Brain microvascular endothelial cell (primary cell): Measurements from ENCODE around the gene RCAN2.

Experiments
- DNase-seq: peaks from one replicate; pipeline ENCODE4 v3.0.0-alpha.2; 2020
- H3K27ac ChIP-seq: fragments of 250-450 bp; sonication (Bioruptor Pico); 2 replicates; pipeline ENCODE4 v1.5.1; 2020; ENCODE audit warnings: mild to moderate bottlenecking, moderate library complexity
- H3K27me3 ChIP-seq: fragments of 250-450 bp; sonication (Bioruptor Pico); replicated peaks from 2 replicates; pipeline ENCODE4 v1.5.1; 2020; ENCODE audit warnings: mild to moderate bottlenecking
- H3K36me3 ChIP-seq: fragments of 250-450 bp; sonication (Bioruptor Pico); replicated peaks from 2 replicates; pipeline ENCODE4 v1.5.1; 2020; ENCODE audit warnings: mild to moderate bottlenecking
- H3K4me3 ChIP-seq: 2 replicates; pipeline ENCODE4 v1.5.1; 2011; ENCODE audit warnings: low read depth, mild to moderate bottlenecking, control low read depth, low read length, moderate library complexity
- in situ Hi-C: cut with HindIII; loops from 2 replicates; pipeline ENCODE4 v1.10.0; 2017; ENCODE audit warnings: low sequenced_read_pairs, low pct_ligation_motif_present
- TF ChIP-seq, protein P1 (sequence below): IDR thresholded peaks from 2 replicates; pipeline ENCODE4 v1.5.1; 2011; ENCODE audit warnings: low read depth, mild to moderate bottlenecking, moderate library complexity, low read length, control low read depth, inconsistent platforms; ENCODE audit errors: missing control alignments

The RCAN2 gene

DNA sequence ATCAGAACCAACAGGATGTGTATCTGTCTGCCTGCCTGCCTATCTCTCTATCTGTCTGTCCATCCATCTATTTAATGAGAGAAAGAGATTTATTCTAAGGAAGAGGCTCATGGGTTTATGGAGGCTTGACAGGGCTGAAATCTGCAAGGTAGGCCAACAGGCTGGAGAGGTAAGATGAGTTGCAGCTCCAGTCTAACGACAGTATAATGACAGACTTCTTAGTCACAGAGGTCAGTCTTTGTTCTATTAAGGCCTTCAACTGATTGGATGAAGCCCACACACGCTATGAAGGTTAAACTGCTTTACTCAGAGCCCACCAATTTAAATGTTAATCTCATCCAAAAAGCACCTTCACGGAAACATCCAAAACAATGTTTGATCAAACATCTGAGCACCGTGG is 220.1 kb downstream of the RCAN2 start:
- Histone ChIP-seq H3K27me3 (no peaks in the 10 kb centered on the region), H3K27ac (no peak overlapping the region), H3K4me3 (no peak overlapping the region), H3K36me3 (no peaks in the 10 kb centered on the region)
- in situ Hi-C loops: no loop called here
- no peak for DNase-seq
- TF ChIP-seq, protein P1, sequence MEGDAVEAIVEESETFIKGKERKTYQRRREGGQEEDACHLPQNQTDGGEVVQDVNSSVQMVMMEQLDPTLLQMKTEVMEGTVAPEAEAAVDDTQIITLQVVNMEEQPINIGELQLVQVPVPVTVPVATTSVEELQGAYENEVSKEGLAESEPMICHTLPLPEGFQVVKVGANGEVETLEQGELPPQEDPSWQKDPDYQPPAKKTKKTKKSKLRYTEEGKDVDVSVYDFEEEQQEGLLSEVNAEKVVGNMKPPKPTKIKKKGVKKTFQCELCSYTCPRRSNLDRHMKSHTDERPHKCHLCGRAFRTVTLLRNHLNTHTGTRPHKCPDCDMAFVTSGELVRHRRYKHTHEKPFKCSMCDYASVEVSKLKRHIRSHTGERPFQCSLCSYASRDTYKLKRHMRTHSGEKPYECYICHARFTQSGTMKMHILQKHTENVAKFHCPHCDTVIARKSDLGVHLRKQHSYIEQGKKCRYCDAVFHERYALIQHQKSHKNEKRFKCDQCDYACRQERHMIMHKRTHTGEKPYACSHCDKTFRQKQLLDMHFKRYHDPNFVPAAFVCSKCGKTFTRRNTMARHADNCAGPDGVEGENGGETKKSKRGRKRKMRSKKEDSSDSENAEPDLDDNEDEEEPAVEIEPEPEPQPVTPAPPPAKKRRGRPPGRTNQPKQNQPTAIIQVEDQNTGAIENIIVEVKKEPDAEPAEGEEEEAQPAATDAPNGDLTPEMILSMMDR: no peak

DNA sequence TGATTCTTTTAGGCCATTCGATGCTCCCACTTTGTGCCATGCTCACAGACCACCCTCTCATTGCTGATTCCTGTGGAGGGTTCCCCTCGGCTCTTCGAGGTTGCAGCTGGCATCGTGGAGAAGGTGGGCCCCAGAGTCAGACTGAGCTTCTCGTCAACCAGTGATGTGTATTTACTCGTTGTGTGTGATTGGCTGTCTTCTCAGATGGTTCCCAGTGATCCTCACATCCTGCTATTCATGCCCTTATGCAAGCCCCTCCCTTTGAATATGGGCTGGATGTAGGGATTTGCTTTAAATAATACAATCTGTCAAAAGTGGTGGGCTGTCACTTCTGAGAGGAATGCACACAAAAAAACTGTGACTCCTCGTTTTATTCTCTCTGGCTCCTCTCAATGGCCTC is 220.9 kb downstream of the RCAN2 start:
- H3K4me3 ChIP-seq: no peak overlapping the region
- TF ChIP-seq, protein P1: no peak
- in situ Hi-C loops: no loop called here
- no peaks in the 10 kb centered on the region for H3K36me3 ChIP-seq
- H3K27ac ChIP-seq: no peak overlapping the region
- no peaks in the 10 kb centered on the region for H3K27me3 ChIP-seq
- DNase-seq: no peak

DNA sequence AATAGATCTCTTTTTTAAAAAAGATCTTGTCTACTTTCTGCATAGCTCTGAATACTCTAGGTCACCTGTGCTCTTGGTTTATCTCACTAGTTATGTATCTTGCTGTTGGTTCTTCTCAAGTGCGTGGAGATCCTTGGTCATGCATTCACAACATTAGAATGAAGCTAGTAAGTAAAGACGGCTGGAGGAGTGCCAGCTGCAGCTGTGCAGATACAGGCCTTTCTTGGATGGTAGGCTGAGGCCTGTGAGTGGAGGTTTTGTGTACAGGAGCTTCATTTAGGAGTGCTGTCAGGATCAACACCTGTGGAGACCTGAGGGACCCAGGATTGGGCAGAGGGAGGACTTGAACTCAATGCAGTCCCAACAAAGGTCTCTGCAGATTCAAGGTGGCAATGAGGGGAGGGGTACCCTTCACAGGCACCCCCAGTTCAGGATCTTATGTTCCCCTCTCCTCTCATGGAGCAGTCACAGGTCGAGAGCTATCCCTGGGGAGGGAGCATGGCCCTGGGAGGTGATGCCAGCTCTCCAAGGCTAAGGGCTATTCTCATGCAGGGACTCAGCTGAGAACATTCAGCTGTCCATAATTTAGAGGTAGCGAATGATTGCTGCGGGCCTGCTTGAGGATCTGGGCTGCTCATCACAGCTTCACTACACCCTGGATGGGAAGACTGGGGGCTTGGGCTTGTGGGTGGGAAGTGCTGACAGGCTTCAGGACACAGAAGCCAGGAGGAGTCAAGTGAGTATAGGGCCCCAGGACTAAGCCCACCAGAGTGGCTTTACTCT is 221.6 kb downstream of the RCAN2 start:
- in situ Hi-C loops: no loop called here
- H3K4me3 ChIP-seq: no peak overlapping the region
- no peaks in the 10 kb centered on the region for H3K36me3 ChIP-seq
- H3K27ac ChIP-seq: no peak overlapping the region
- DNase-seq: no peak
- TF ChIP-seq, protein P1: no peak
- H3K27me3 ChIP-seq: no peaks in the 10 kb centered on the region

DNA sequence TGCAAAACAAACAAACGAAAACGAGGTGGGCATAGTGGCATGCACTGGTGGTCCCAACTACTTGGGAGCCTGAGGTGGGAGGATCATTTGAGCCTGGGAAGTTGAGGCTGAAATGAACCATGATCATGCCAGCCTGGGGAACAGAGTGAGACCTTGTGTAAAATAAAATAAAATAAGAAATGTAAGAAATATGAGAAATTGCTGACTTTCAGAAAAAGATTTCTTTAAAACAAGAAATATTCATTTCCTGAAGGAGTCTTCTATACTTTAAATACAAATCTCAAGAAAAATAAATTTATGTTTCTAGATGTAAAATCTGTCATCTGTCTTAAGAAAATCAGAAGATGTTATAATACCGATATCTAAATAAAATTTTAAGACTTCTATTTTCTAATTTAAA is 223.7 kb downstream of the RCAN2 start:
- Histone ChIP-seq H3K27me3 (no peaks in the 10 kb centered on the region), H3K27ac (no peak overlapping the region), H3K36me3 (no peaks in the 10 kb centered on the region), H3K4me3 (no peak overlapping the region)
- in situ Hi-C loops: no loop called here
- no peak for DNase-seq
- TF ChIP-seq, protein P1: no peak

DNA sequence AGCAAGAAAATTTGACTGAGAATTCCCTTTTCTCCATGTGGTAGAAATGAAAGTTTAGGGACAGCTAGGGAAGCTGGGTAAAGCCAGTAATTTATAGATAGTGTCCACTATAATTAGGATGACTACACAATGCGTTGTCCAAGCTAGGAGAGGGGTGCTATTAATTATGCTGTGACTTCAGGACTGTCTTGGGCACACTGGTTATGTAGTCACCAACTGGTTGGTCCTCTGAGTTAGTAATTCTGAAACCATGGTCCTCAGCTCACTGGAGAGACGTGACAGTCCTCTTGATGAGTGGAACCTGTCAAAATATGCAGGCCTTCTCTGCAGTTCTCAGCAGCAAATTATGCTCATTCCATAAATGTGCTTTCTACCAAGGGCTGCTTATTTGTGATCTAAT is 225.9 kb downstream of the RCAN2 start:
- in situ Hi-C loops: no loop called here
- H3K27ac ChIP-seq: no peak overlapping the region
- DNase-seq: no peak
- no peak overlapping the region for H3K4me3 ChIP-seq
- H3K36me3 ChIP-seq: no peaks in the 10 kb centered on the region
- TF ChIP-seq, protein P1: no peak
- H3K27me3 ChIP-seq: no peaks in the 10 kb centered on the region

DNA sequence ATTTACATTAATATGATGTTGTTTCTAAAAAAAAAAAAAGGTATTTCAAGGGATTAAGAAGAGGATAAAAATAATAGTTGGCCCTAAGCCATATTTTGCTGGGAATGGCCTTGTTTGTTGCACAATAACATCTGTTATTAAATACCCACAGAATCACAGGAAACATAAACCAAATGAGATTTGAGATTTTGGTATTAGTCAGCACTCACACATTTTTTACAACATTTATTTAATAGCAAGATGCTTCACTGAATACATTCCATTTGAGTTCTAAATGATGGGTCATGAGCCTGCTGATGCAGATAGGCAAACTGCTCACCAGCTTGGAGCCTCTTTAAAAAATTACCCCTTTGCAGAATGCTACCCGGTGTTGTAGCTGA is 227.6 kb downstream of the RCAN2 start:
- no peaks in the 10 kb centered on the region for H3K27me3 ChIP-seq
- no peaks in the 10 kb centered on the region for H3K36me3 ChIP-seq
- no peak overlapping the region for H3K4me3 ChIP-seq
- in situ Hi-C loops: no loop called here
- H3K27ac ChIP-seq: no peak overlapping the region
- DNase-seq: no peak
- TF ChIP-seq, protein P1: no peak
